Heart left ventricle (tissue), 13 donors: ENCODE data around the gene SLC25A1.
"Not testable (repeated sequence)": the region's sequence is repeated elsewhere in the genome, so short reads cannot be mapped to it uniquely, and the experiment has no call there.

Experiments used
- POLR2A ChIP-seq, 2 donors: fragments of 450-650 bp; IDR thresholded peaks; one replicate each; pipeline ENCODE4 v1.6.1; 2017; ENCODE audit warnings: antibody characterized with exemption in 2 of 2, mild to moderate bottlenecking in 2 of 2, moderate library complexity in 2 of 2
- TF ChIP-seq, protein P1 (sequence below), 12 donors: fragments of 200-600 bp; sonication (generic) in 4 of 12; IDR thresholded peaks; one replicate each; pipeline versions ENCODE4 v1.5.0 to v1.8.0; 2018 to 2022; ENCODE audit warnings: antibody characterized with exemption in 12 of 12, mild to moderate bottlenecking in 5 of 12
- donor health status: ischemic (EF 13 %, LVEDD 7.1; RV severe dilation, severe dysfunction).
- donor health status: DM: no; HTN: yes; CAD: no.
- donor health status: DM: no; HTN: no; CAD: no.
- donor health status: ischemic (EF 25% LVEDD 6.9; RV normal size, moderate dysfunction).
- donor health status: ischemic (EF 25% LVEDD 5.7; RV mildly dilated, moderate dysfunction).
- donor health status: ischemic (EF 35%, LVEDD 5.7; RV mildly dilated, moderate dysfunction).
- donor health status: nonischemic (EF 11% LVEDD 7.7; RV severe dilation, severe dysfunction).
- donor health status: DM: yes; HTN: yes; CAD: no.
- donor health status: PGD.
- donor health status: ischemic (EF 29% LVEDD 5.4; RV normal size, mild dysfunction).
- donor health status: nonischemic (EF 23%, LVEDD 6.1; RV moderate dilation, normal function).

- TF ChIP-seq, protein P1, sequence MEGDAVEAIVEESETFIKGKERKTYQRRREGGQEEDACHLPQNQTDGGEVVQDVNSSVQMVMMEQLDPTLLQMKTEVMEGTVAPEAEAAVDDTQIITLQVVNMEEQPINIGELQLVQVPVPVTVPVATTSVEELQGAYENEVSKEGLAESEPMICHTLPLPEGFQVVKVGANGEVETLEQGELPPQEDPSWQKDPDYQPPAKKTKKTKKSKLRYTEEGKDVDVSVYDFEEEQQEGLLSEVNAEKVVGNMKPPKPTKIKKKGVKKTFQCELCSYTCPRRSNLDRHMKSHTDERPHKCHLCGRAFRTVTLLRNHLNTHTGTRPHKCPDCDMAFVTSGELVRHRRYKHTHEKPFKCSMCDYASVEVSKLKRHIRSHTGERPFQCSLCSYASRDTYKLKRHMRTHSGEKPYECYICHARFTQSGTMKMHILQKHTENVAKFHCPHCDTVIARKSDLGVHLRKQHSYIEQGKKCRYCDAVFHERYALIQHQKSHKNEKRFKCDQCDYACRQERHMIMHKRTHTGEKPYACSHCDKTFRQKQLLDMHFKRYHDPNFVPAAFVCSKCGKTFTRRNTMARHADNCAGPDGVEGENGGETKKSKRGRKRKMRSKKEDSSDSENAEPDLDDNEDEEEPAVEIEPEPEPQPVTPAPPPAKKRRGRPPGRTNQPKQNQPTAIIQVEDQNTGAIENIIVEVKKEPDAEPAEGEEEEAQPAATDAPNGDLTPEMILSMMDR (IDR thresholded peaks at IDR 0.05) = not testable (repeated sequence)
- TF ChIP-seq POLR2A (IDR thresholded peaks at IDR 0.05) = not testable (repeated sequence)
Measured at GRCh38 chr22:19158649-19159048, 19.9 kb downstream of the SLC25A1 start.
